ENCODE results near the gene BTRC.

GRCh38 chr10:101446071-101446470, 92.1 kb downstream of the BTRC start:
- no peak for TF ChIP-seq POLR2A (IDR thresholded peaks at IDR 0.05; ENCODE audit: low read length)
- no peak for TF ChIP-seq GATA1 (IDR thresholded peaks at IDR 0.05; ENCODE audit: low read depth, low read length)
